Neuronal stem cell (in vitro differentiated cells): ENCODE results near the gene ZFP62.

Experiments
- DNase-seq: peaks from one replicate; pipeline ENCODE4 v3.0.0-alpha.2; 2013; ENCODE audit warnings: low spot score
- H2AFZ ChIP-seq: one replicate; pipeline ENCODE4 v1.6.1; 2013; ENCODE audit warnings: mild to moderate bottlenecking, low read length, inconsistent platforms
- H2AK5ac ChIP-seq: 2 replicates; pipeline ENCODE4 v1.6.1; 2013; ENCODE audit warnings: low read depth, mild to moderate bottlenecking, inconsistent platforms, low read length, moderate library complexity, mixed read lengths
- H2BK120ac ChIP-seq: 2 replicates; pipeline ENCODE4 v1.6.1; 2013; ENCODE audit warnings: low read depth, mild to moderate bottlenecking, inconsistent platforms, low read length, moderate library complexity, mixed read lengths
- H2BK12ac ChIP-seq: one replicate; pipeline ENCODE4 v1.6.1; 2013; ENCODE audit warnings: low read length, inconsistent platforms
- H2BK15ac ChIP-seq: 2 replicates; pipeline ENCODE4 v1.6.1; 2013; ENCODE audit warnings: mild to moderate bottlenecking, low read length, inconsistent platforms, mixed read lengths
- H2BK5ac ChIP-seq: one replicate; pipeline ENCODE4 v1.6.1; 2013; ENCODE audit warnings: inconsistent platforms, mild to moderate bottlenecking, low read length, moderate library complexity
- H3K14ac ChIP-seq: one replicate; pipeline ENCODE4 v1.6.1; 2013; ENCODE audit warnings: low read length, inconsistent platforms
- H3K18ac ChIP-seq: 2 replicates; pipeline ENCODE4 v1.6.1; 2013; ENCODE audit warnings: low read length, inconsistent platforms
- H3K23ac ChIP-seq: 2 replicates; pipeline ENCODE4 v1.6.1; 2013; ENCODE audit warnings: low read depth, mild to moderate bottlenecking, mixed read lengths, low read length, inconsistent platforms; ENCODE audit not compliant: poor library complexity
- H3K27ac ChIP-seq: replicated peaks from 3 replicates; pipeline ENCODE4 v1.5.1; 2013; ENCODE audit warnings: low read length, inconsistent platforms
- H3K27me3 ChIP-seq, 3 experiments: 2 replicates each; pipeline ENCODE4 v1.6.1; 2013; ENCODE audit warnings: low read length in 3 of 3, mild to moderate bottlenecking in 2 of 3, inconsistent platforms in 1 of 3, low read depth in 1 of 3, mixed read lengths in 1 of 3, moderate library complexity in 1 of 3; ENCODE audit not compliant: control insufficient read depth in 3 of 3, insufficient read depth in 3 of 3
- H3K36me3 ChIP-seq, 2 donors: replicated peaks in 1 of 2; 2 replicates each; pipeline ENCODE4 v1.6.1; 2013; ENCODE audit warnings: low read length in 2 of 2; ENCODE audit not compliant: control insufficient read depth in 2 of 2, insufficient read depth in 2 of 2
- H3K4ac ChIP-seq: 2 replicates; pipeline ENCODE4 v1.6.1; 2013; ENCODE audit warnings: inconsistent platforms, mild to moderate bottlenecking, low read length, moderate library complexity
- H3K4me1 ChIP-seq, 2 donors: 1 replicate in 1 of 2; 2 replicates in 1 of 2; pipeline ENCODE4 v1.6.1; 2013; ENCODE audit warnings: low read length in 2 of 2, low read depth in 1 of 2; ENCODE audit not compliant: control insufficient read depth in 2 of 2, insufficient read depth in 1 of 2
- H3K4me2 ChIP-seq: one replicate; pipeline ENCODE4 v1.6.1; 2013; ENCODE audit warnings: mild to moderate bottlenecking, low read length, inconsistent platforms; ENCODE audit not compliant: insufficient read depth, poor library complexity, severe bottlenecking
- H3K4me3 ChIP-seq, 2 donors: 2 replicates each; pipeline ENCODE4 v1.5.1; 2013; ENCODE audit warnings: low read length in 2 of 2, mild to moderate bottlenecking in 2 of 2, inconsistent platforms in 1 of 2, moderate library complexity in 1 of 2
- H3K79me1 ChIP-seq: one replicate; pipeline ENCODE4 v1.6.1; 2013; ENCODE audit warnings: low read depth, mild to moderate bottlenecking, inconsistent platforms, low read length, moderate library complexity
- H3K9ac ChIP-seq: one replicate; pipeline ENCODE4 v1.6.1; 2013; ENCODE audit warnings: mild to moderate bottlenecking, low read depth, low read length, inconsistent platforms; ENCODE audit not compliant: poor library complexity
- H3K9me3 ChIP-seq, 2 donors: replicated peaks in 1 of 2; 2 replicates each; pipeline versions ENCODE3 to v1.6.1; 2013; ENCODE audit warnings: low read length in 2 of 2, mild to moderate bottlenecking in 2 of 2, inconsistent platforms in 1 of 2, low read depth in 1 of 2, mixed read lengths in 1 of 2, moderate library complexity in 1 of 2; ENCODE audit not compliant: control insufficient read depth in 2 of 2, insufficient read depth in 1 of 2
- H4K8ac ChIP-seq: one replicate; pipeline ENCODE4 v1.6.1; 2013; ENCODE audit warnings: low read depth, mild to moderate bottlenecking, inconsistent platforms, low read length, moderate library complexity
- H4K91ac ChIP-seq: one replicate; pipeline ENCODE4 v1.6.1; 2013; ENCODE audit warnings: low read length, low read depth, mild to moderate bottlenecking, inconsistent platforms; ENCODE audit not compliant: poor library complexity
- WGBS, 2 donors: extraction: QIAGEN DNeasy Blood & Tissue Kit; methylation state at CpG; one replicate each; pipeline ENCODE4 v1.1.7; 2013; ENCODE audit warnings: missing lambda C conversion rate in 2 of 2, mixed read lengths in 1 of 2; ENCODE audit not compliant: insufficient read length in 2 of 2, insufficient replicate concordance in 1 of 2; ENCODE audit errors: extremely low coverage in 2 of 2; 5-methylcytosine and 5-hydroxymethylcytosine counted together

Gene ZFP62

DNA sequence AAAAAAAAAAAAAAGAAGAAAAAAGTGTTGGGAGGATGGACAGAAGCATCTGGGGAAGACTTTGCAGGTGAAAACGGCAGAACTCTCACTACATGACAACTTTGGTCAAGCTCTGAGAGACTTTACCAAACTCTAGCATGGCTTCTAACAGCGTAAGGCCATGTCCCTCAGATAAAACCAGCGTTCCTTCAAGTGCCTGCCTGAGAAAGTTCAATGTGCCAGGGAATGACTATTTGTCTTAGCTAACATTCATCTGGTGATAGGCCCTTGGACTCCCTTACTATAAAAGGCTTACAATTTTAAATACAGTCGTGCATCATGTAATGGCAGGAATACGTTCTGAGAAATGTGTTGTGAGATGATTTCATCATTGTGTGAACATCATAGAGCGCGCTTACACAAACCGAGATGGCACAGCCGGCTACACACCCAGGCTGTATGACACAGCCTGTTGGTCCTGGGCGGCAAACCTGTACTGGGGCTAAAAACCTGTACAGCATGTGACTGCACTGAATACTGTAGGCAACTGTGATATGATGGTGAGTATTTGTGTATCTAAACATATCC is 14.9 kb upstream of the ZFP62 start:
- H3K4me3 ChIP-seq = no peak overlapping the region
- no peak overlapping the region for H2AK5ac ChIP-seq
- H4K8ac ChIP-seq = no peak overlapping the region
- no peak overlapping the region for H2BK120ac ChIP-seq
- no peak for DNase-seq
- H3K4me2 ChIP-seq = no peak overlapping the region
- H3K9me3 ChIP-seq = no peaks in the 10 kb centered on the region
- no peaks in the 10 kb centered on the region for H3K79me1 ChIP-seq
- peaks cover 2 to 6% of the 10 kb centered on the region in 2 donors for H3K4me1 ChIP-seq
- H4K91ac ChIP-seq = no peak overlapping the region
- peaks cover 0 to 19% (median 0%) of the 10 kb centered on the region in 3 experiments for H3K27me3 ChIP-seq
- H3K18ac ChIP-seq = no peak overlapping the region
- no peak overlapping the region for H2BK15ac ChIP-seq
- no peak overlapping the region for H2AFZ ChIP-seq
- H3K14ac ChIP-seq = no peak overlapping the region
- no peak overlapping the region for H2BK12ac ChIP-seq
- H3K27ac ChIP-seq = no peak overlapping the region
- no CpG with 5 or more reads among the region's 10 CpGs for WGBS, 2 donors
- H2BK5ac ChIP-seq = no peak overlapping the region
- H3K9ac ChIP-seq = no peak overlapping the region
- no peak overlapping the region for H3K23ac ChIP-seq
- no peaks in the 10 kb centered on the region for H3K36me3 ChIP-seq
- no peak overlapping the region for H3K4ac ChIP-seq

DNA sequence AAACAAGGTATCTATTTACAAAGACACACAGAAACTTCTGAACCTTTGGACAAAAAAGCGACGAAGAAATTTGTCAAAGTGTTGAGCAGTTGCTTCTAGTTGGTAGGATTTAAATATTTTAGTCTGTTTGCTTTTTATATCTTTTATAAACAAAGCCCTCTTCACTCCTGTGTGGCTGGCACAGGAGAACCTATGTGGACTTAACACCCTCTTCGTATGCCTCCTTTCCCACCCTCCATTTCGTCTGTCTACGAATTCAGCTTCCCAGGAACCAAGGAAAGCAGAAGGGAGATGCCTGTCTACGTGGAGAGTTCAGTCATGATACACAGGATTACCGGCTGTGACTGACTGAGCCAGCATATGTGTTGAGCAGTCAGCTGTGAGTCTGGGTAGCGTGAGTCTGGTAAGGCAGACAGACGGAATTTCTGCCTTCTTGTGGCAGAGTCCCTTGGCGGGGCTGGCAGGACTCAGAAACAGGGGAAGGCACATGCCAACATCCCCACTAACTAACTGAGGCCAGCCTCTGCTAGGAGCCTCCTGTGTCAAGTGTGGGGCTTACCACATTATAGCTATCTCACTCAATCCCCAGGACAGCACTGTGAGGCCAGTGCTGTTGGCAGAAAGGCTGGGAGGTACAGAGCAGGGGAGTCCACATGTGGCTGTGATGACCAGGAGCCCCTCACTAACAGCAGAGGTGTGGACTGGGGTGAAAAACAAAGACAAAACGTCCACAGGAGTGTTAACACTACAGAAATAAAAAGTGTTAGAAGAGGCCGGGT is 13.9 kb upstream of the ZFP62 start:
- Histone ChIP-seq H3K4me1 (peaks cover 2 to 6% of the 10 kb centered on the region in 2 donors), H3K4ac (no peak overlapping the region), H4K8ac (no peak overlapping the region), H2BK120ac (no peak overlapping the region), H3K79me1 (no peaks in the 10 kb centered on the region), H2BK12ac (no peak overlapping the region), H4K91ac (no peak overlapping the region), H3K23ac (no peak overlapping the region), H2AFZ (no peak overlapping the region), H3K36me3 (no peaks in the 10 kb centered on the region), H3K4me3 (no peak overlapping the region), H3K9me3 (no peaks in the 10 kb centered on the region), H3K9ac (no peak overlapping the region), H3K18ac (no peak overlapping the region), H3K27me3 (peaks cover 0 to 19% (median 0%) of the 10 kb centered on the region in 3 experiments), H3K27ac (no peak overlapping the region), H2BK15ac (no peak overlapping the region), H3K4me2 (no peak overlapping the region), H2AK5ac (no peak overlapping the region), H3K14ac (no peak overlapping the region), H2BK5ac (no peak overlapping the region)
- WGBS, 2 donors = no CpG with 5 or more reads among the region's 12 CpGs
- DNase-seq = no peak

DNA sequence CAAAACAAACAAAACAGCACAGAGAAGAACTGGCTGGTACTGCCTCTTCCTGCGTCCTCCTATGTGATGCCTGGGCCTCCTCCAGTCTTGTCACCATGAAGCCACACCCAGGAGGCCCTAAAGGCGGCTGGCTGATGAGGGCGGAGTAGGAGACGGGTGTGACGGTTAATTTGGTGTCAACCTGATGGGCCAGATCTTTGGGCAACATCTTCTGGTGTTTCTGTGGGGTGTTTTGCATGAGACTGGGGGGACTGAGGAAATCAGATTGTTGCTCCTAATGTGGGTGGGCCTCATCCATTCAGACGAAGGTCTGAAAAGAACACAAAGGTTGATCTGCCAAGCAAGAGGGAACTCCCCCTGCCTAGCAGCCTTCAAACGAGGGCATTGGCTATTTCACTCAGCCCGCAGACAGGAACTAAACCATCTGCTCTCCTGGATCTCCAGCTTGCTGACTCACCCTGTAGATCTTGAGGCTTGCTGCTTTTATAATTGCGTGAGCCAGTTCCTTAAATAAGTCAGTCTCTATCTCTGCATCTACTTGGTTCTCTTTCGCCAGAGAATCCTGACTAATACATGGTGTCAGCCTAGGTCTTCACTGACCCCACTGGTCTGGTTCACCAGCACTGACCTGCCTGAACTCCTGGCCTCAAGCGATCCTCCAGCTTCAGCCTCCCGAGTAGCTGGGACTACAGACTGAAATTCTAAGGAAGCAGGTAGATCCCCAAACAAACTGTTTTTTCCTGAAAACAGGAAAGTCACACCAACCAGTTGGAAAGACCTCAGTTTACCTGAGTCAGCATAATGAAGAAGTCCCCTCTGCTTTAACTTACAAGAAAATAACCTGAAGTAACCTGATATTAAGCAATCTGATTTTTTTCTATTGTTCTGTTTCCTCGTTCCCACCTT is 12.8 kb upstream of the ZFP62 start:
- Histone ChIP-seq H3K27ac (no peak overlapping the region), H2AK5ac (no peak overlapping the region), H2AFZ (no peak overlapping the region), H3K18ac (no peak overlapping the region), H2BK12ac (no peak overlapping the region), H3K14ac (no peak overlapping the region), H4K91ac (no peak overlapping the region), H3K9me3 (no peaks in the 10 kb centered on the region), H3K9ac (no peak overlapping the region), H3K23ac (no peak overlapping the region), H3K27me3 (peaks cover 0 to 19% (median 0%) of the 10 kb centered on the region in 3 experiments), H2BK120ac (no peak overlapping the region), H2BK5ac (no peak overlapping the region), H2BK15ac (no peak overlapping the region), H3K4me2 (no peak overlapping the region), H3K79me1 (no peaks in the 10 kb centered on the region), H3K4me1 (peaks cover 2 to 6% of the 10 kb centered on the region in 2 donors), H3K36me3 (no peaks in the 10 kb centered on the region), H3K4ac (no peak overlapping the region), H4K8ac (no peak overlapping the region), H3K4me3 (no peak overlapping the region)
- no CpG with 5 or more reads among the region's 13 CpGs for WGBS, 2 donors
- DNase-seq = no peak

DNA sequence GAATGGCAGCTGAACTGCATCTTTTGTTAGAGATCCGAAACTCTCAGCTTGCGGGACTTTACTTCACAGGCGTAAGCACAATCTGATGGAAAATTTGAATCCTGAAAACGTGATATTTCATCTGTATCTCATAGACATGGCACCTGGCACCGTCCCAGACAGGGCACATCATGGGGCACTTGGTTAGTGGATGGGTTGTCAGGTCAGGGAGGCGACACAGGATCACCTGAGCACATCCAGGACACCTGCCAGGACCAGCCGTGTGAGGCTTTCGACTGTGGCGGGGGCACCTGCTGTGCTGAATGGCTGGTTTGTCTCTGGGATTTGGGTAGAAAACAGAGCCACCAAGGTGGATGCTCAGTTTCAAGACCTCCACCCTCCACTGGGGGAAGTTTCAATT is 11.3 kb upstream of the ZFP62 start:
- peaks cover 2 to 6% of the 10 kb centered on the region in 2 donors for H3K4me1 ChIP-seq
- no CpG with 5 or more reads among the region's 9 CpGs for WGBS, 2 donors
- H2BK120ac ChIP-seq = no peak overlapping the region
- no peak overlapping the region for H3K14ac ChIP-seq
- H3K27ac ChIP-seq = no peak overlapping the region
- no peak overlapping the region for H3K9ac ChIP-seq
- H2BK15ac ChIP-seq = no peak overlapping the region
- no peaks in the 10 kb centered on the region for H3K9me3 ChIP-seq
- no peak overlapping the region for H4K91ac ChIP-seq
- no peak overlapping the region for H2BK12ac ChIP-seq
- H2AFZ ChIP-seq = no peak overlapping the region
- no peak overlapping the region for H3K4ac ChIP-seq
- H3K23ac ChIP-seq = no peak overlapping the region
- no peak overlapping the region for H4K8ac ChIP-seq
- DNase-seq = no peak
- peak overlapping the region; percentile 49 for H3K18ac ChIP-seq
- no peak overlapping the region for H3K4me3 ChIP-seq
- H2BK5ac ChIP-seq = no peak overlapping the region
- peaks cover 0 to 19% (median 0%) of the 10 kb centered on the region in 3 experiments for H3K27me3 ChIP-seq
- H2AK5ac ChIP-seq = no peak overlapping the region
- no peaks in the 10 kb centered on the region for H3K36me3 ChIP-seq
- H3K79me1 ChIP-seq = no peaks in the 10 kb centered on the region
- H3K4me2 ChIP-seq = no peak overlapping the region
